ENCODE data around the gene ZMAT3. TPM values are rescaled to one million over a fixed set of nuclear protein-coding genes. Genes with fewer than 3 reads are reported as not detected.

Gene ZMAT3
- total and polyA plus RNA-seq, 2 of the 4 experiments (the other 2 are of a cell fraction) = 11.7 to 14.3 TPM

GRCh38 chr3:179076243-179077027, 4.8 kb upstream of the ZMAT3 start:
- no peaks in the 10 kb centered on the region for H3K27me3 ChIP-seq (ENCODE audit: control insufficient read depth, insufficient read depth, low read length)
- no peaks in the 10 kb centered on the region for H3K9me3 ChIP-seq (ENCODE audit: control insufficient read depth, insufficient read depth, low read length)
- no peak overlapping the region for H2AK9ac ChIP-seq (replicated peaks; ENCODE audit: low read depth, low read length, poor library complexity)
- no peak overlapping the region for H3K14ac ChIP-seq (replicated peaks; ENCODE audit: low read depth, low read length)
- H3K23ac ChIP-seq (ENCODE audit: low read depth, low read length) = no peak overlapping the region
- no peak overlapping the region for H3K56ac ChIP-seq (ENCODE audit: extremely low read depth, insufficient read depth, low read length)
- dilution Hi-C loops (cut with HindIII; ENCODE audit: low sequenced_read_pairs, unreplicated experiment) = no loop called here
- no peak overlapping the region for H2BK15ac ChIP-seq (ENCODE audit: low read depth, low read length)
- no peak overlapping the region for H2AK5ac ChIP-seq (ENCODE audit: low read depth, low read length)
- no peak overlapping the region for H3K18ac ChIP-seq (ENCODE audit: low read depth, low read length)
- no peak overlapping the region for H4K5ac ChIP-seq (ENCODE audit: low read depth, low read length)
- ChIA-PET CTCF (no interaction called here), POLR2A (ENCODE audit: unreplicated experiment) (interaction anchor here (0.6 kb wide), 1 partner anchor 187 kb away, joined by 5 read pairs; no protein-coding TSS in a partner anchor)
- H3K9me1 ChIP-seq (ENCODE audit: insufficient read depth, low read length) = peaks cover 4% of the 10 kb centered on the region; the same call in 1 of the 2 replicates
- intact Hi-C loops (cut with micrococcal nuclease) = no loop called here
- H4K91ac ChIP-seq (ENCODE audit: insufficient read depth, low read depth, low read length) = no peak overlapping the region
- WGBS, 2 experiments (ENCODE audit: extremely low coverage in 2 of 2, insufficient read length in 1 of 2) = 93% methylated on average over 2 of the region's 4 CpGs; no CpG with 5 or more reads in 1 of the 2 experiments
- ATAC-seq (ENCODE audit: low read depth) = no peak
- no peaks in the 10 kb centered on the region for H3K36me3 ChIP-seq (ENCODE audit: control insufficient read depth, insufficient read depth, low read length)
- DNase-seq = no peak
- BruUV-seq (replicated peaks) = no TSS peak
- peaks cover 0 to 7% of the 10 kb centered on the region in 2 experiments; a peak in 2 of 4 replicates for H3K79me1 ChIP-seq (ENCODE audit: low read depth in 1 of 2, low read length in 2 of 2)
- no peak overlapping the region for H3K4me3 ChIP-seq (ENCODE audit: insufficient read depth, low read depth, low read length)
- TF ChIP-seq BHLHE40 (IDR thresholded peaks at IDR 0.05; ENCODE audit: low read depth, low read length) (no peak), RAD21 (IDR thresholded peaks at IDR 0.05; ENCODE audit: low read length) (no peak), POLR2A (IDR thresholded peaks at IDR 0.05; ENCODE audit: low read depth, low read length) (no peak), MXI1 (IDR thresholded peaks at IDR 0.05; ENCODE audit: borderline replicate concordance, low read depth, low read length) (no peak), RCOR1 (IDR thresholded peaks at IDR 0.05; ENCODE audit: insufficient replicate concordance, low read length) (no peak), SMC3 (IDR thresholded peaks at IDR 0.05; ENCODE audit: low read depth, low read length) (no peak), CTCF (conservative IDR thresholded peaks at IDR 0.05; ENCODE audit: low read depth, low read length) (no peak), FOS (IDR thresholded peaks at IDR 0.05; ENCODE audit: low read depth, low read length) (no peak), MAFK (IDR thresholded peaks at IDR 0.05; ENCODE audit: low read depth, low read length) (no peak), MAZ (IDR thresholded peaks at IDR 0.05; ENCODE audit: borderline replicate concordance, low read depth, low read length) (no peak), CHD1 (IDR thresholded peaks at IDR 0.05; ENCODE audit: low read depth, low read length) (no peak), NFE2L2 (IDR thresholded peaks at IDR 0.05; ENCODE audit: low read depth, low read length) (no peak), CEBPB (IDR thresholded peaks at IDR 0.05; ENCODE audit: low read depth, low read length) (no peak)
- TF ChIP-seq, protein P1, sequence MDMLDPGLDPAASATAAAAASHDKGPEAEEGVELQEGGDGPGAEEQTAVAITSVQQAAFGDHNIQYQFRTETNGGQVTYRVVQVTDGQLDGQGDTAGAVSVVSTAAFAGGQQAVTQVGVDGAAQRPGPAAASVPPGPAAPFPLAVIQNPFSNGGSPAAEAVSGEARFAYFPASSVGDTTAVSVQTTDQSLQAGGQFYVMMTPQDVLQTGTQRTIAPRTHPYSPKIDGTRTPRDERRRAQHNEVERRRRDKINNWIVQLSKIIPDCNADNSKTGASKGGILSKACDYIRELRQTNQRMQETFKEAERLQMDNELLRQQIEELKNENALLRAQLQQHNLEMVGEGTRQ (IDR thresholded peaks at IDR 0.05; ENCODE audit: low read depth, low read length) = no peak
- TF ChIP-seq, protein P2, sequence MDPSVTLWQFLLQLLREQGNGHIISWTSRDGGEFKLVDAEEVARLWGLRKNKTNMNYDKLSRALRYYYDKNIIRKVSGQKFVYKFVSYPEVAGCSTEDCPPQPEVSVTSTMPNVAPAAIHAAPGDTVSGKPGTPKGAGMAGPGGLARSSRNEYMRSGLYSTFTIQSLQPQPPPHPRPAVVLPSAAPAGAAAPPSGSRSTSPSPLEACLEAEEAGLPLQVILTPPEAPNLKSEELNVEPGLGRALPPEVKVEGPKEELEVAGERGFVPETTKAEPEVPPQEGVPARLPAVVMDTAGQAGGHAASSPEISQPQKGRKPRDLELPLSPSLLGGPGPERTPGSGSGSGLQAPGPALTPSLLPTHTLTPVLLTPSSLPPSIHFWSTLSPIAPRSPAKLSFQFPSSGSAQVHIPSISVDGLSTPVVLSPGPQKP (IDR thresholded peaks at IDR 0.05; ENCODE audit: borderline replicate concordance, low read depth, low read length) = no peak
- no peak overlapping the region for H3K4ac ChIP-seq (ENCODE audit: low read depth, low read length)
- no peak overlapping the region for H2BK120ac ChIP-seq (ENCODE audit: low read depth, low read length)
- no peaks in the 10 kb centered on the region for H4K20me1 ChIP-seq (ENCODE audit: insufficient read depth, low read length)
- H4K8ac ChIP-seq (ENCODE audit: low read depth in 2 of 2, low read length in 2 of 2) = no peak overlapping the region
- no peak overlapping the region for H2BK20ac ChIP-seq (ENCODE audit: low read depth, low read length)
- in situ Hi-C loops (cut with MboI; ENCODE audit: low sequenced_read_pairs) = no loop called here
- H2BK5ac ChIP-seq (ENCODE audit: low read depth, low read length, poor library complexity, severe bottlenecking) = no peak overlapping the region
- no peak overlapping the region for H3K27ac ChIP-seq (ENCODE audit: insufficient read depth, low read length)
- no peak overlapping the region for H3K4me2 ChIP-seq (ENCODE audit: low read depth, low read length)
- H3K4me1 ChIP-seq (ENCODE audit: control insufficient read depth, insufficient read depth, low read length) = peaks cover 2% of the 10 kb centered on the region; the same call in 1 of the 2 replicates
- H2AFZ ChIP-seq (replicated peaks; ENCODE audit: low read length, poor library complexity) = no peak overlapping the region
- no peak overlapping the region for H3K9ac ChIP-seq (ENCODE audit: low read depth, low read length)

Measured in IMR-90 (cell line).